H1 (cell line): ENCODE data around the gene TMEM45B. TPM values are rescaled to one million over a fixed set of nuclear protein-coding genes. Genes with fewer than 3 reads are reported as not detected.
"Not testable (repeated sequence)": the region's sequence is repeated elsewhere in the genome, so short reads cannot be mapped to it uniquely, and the experiment has no call there.

ENCODE experiments used
- CTCF ChIA-PET: fragments of 300-600 bp; sonication (Branson Sonifier 250); formaldehyde crosslinking; loops from one replicate; lab custom pipeline; 2021; ENCODE audit not compliant: partially characterized antibody; lab: Charles Lee
- POLR2A ChIA-PET: fragments of 300-600 bp; sonication (Branson Sonifier 250); formaldehyde crosslinking; loops from one replicate; lab custom pipeline; 2021; ENCODE audit warnings: inconsistent platforms; ENCODE audit not compliant: partially characterized antibody; lab: Charles Lee
- DNase-seq, 2 experiments: peaks; one replicate each; pipeline versions ENCODE4 v3.0.0 to v3.0.0-alpha.2; 2010 to 2022; ENCODE audit warnings: low spot score in 2 of 2, low read depth in 1 of 2, mixed read lengths in 1 of 2
- FAIRE-seq: peaks from 2 replicates; lab custom pipeline; 2011; peaks lifted over from hg19 to GRCh38; lab: Jason Lieb, UNC
- H2AFZ ChIP-seq: 2 replicates; pipeline ENCODE4 v1.8.1; 2012; ENCODE audit warnings: low read length, inconsistent platforms
- H2AK5ac ChIP-seq: 2 replicates; pipeline ENCODE4 v1.6.1; 2013; ENCODE audit warnings: low read depth, low read length
- H2BK120ac ChIP-seq: replicated peaks from 2 replicates; pipeline ENCODE3; 2013; ENCODE audit warnings: low read depth, low read length, inconsistent platforms
- H2BK12ac ChIP-seq: 2 replicates; pipeline ENCODE4 v1.6.1; 2013; ENCODE audit warnings: low read depth, low read length
- H2BK15ac ChIP-seq: 2 replicates; pipeline ENCODE4 v1.6.1; 2013; ENCODE audit warnings: low read length
- H2BK20ac ChIP-seq: 2 replicates; pipeline ENCODE4 v1.6.1; 2013; ENCODE audit warnings: low read length
- H2BK5ac ChIP-seq: 2 replicates; pipeline ENCODE4 v1.6.1; 2013; ENCODE audit warnings: low read depth, low read length
- H3K14ac ChIP-seq: 2 replicates; pipeline ENCODE4 v1.6.1; 2013; ENCODE audit warnings: inconsistent platforms; ENCODE audit not compliant: insufficient read length
- H3K18ac ChIP-seq: 2 replicates; pipeline ENCODE4 v1.6.1; 2013; ENCODE audit warnings: low read length; ENCODE audit errors: extremely low read depth
- H3K23ac ChIP-seq: 2 replicates; pipeline ENCODE4 v1.6.1; 2013; ENCODE audit warnings: inconsistent platforms; ENCODE audit not compliant: insufficient read length
- H3K23me2 ChIP-seq: 2 replicates; pipeline ENCODE4 v1.6.1; 2013; ENCODE audit warnings: low read depth, low read length
- H3K27ac ChIP-seq: 2 replicates; pipeline ENCODE4 v1.6.1; 2011; ENCODE audit warnings: low read depth, low read length, inconsistent platforms
- H3K27me3 ChIP-seq, 4 experiments: replicated peaks in 1 of 4; 1 replicate in 1 of 4; 2 replicates in 3 of 4; pipeline versions ENCODE4 v1.6.1 to v1.8.1; 2011 to 2013; ENCODE audit warnings: low read length in 3 of 4, mild to moderate bottlenecking in 3 of 4, inconsistent platforms in 2 of 4, mixed read lengths in 2 of 4, moderate library complexity in 1 of 4; ENCODE audit not compliant: control insufficient read depth in 3 of 4, insufficient read depth in 3 of 4; ENCODE audit errors: extremely low read depth in 1 of 4
- H3K36me3 ChIP-seq, 4 experiments: 2 replicates each; pipeline versions ENCODE4 v1.6.1 to v1.8.1; 2011 to 2013; ENCODE audit warnings: mild to moderate bottlenecking in 4 of 4, low read length in 3 of 4, moderate library complexity in 2 of 4, control low read depth in 1 of 4, inconsistent platforms in 1 of 4; ENCODE audit not compliant: insufficient read depth in 4 of 4, control insufficient read depth in 2 of 4
- H3K4ac ChIP-seq: replicated peaks from 2 replicates; pipeline ENCODE3; 2013; ENCODE audit warnings: low read length, low read depth, mixed read lengths, inconsistent platforms; ENCODE audit not compliant: insufficient read length
- H3K4me1 ChIP-seq, 4 experiments: replicated peaks in 1 of 4; 1 replicate in 1 of 4; 2 replicates in 3 of 4; pipeline versions ENCODE4 v1.6.1 to v1.8.1; 2011 to 2013; ENCODE audit warnings: low read length in 3 of 4, inconsistent platforms in 2 of 4, mixed read lengths in 1 of 4; ENCODE audit not compliant: insufficient read depth in 4 of 4, control insufficient read depth in 3 of 4
- H3K4me2 ChIP-seq, 2 experiments: 2 replicates each; pipeline versions ENCODE4 v1.6.1 to v1.8.1; 2011 to 2013; ENCODE audit warnings: low read depth in 2 of 2, low read length in 2 of 2, control low read depth in 1 of 2, inconsistent platforms in 1 of 2, mild to moderate bottlenecking in 1 of 2; ENCODE audit not compliant: insufficient read depth in 1 of 2
- H3K4me3 ChIP-seq, 4 experiments: fragments of 200-600, 300-600 bp in 1 of 4; sonication (generic), shearing (Covaris generic), sonication (Bioruptor Twin) in 1 of 4; 2 replicates each; pipeline versions ENCODE4 v1.5.1 to v1.8.1; 2011 to 2016; ENCODE audit warnings: low read length in 4 of 4, low read depth in 3 of 4, control low read depth in 2 of 4, inconsistent platforms in 2 of 4, mild to moderate bottlenecking in 2 of 4, mixed read lengths in 1 of 4, moderate library complexity in 1 of 4; ENCODE audit not compliant: insufficient read depth in 2 of 4; ENCODE audit errors: extremely low read depth in 1 of 4
- H3K56ac ChIP-seq: replicated peaks from 2 replicates; pipeline ENCODE3; 2013; ENCODE audit warnings: low read depth, mild to moderate bottlenecking, mixed read lengths, low read length, inconsistent platforms; ENCODE audit not compliant: insufficient read length
- H3K79me1 ChIP-seq: 2 replicates; pipeline ENCODE4 v1.6.1; 2013; ENCODE audit warnings: low read depth, low read length, control low read depth
- H3K79me2 ChIP-seq, 2 experiments: 2 replicates each; pipeline versions ENCODE4 v1.6.1 to v1.8.1; 2012 to 2013; ENCODE audit warnings: low read length in 2 of 2, mild to moderate bottlenecking in 2 of 2, inconsistent platforms in 1 of 2; ENCODE audit not compliant: insufficient read depth in 2 of 2, control insufficient read depth in 1 of 2
- H3K9ac ChIP-seq, 4 experiments: replicated peaks in 1 of 4; 1 replicate in 1 of 4; 2 replicates in 3 of 4; pipeline versions ENCODE4 v1.6.1 to v1.8.1; 2011 to 2013; ENCODE audit warnings: low read depth in 3 of 4, low read length in 3 of 4, control low read depth in 2 of 4, mild to moderate bottlenecking in 2 of 4, moderate library complexity in 2 of 4, inconsistent platforms in 1 of 4; ENCODE audit errors: extremely low read depth in 1 of 4
- H3K9me3 ChIP-seq, 2 experiments: 2 replicates each; pipeline versions ENCODE4 v1.6.1 to v1.8.1; 2012 to 2013; ENCODE audit warnings: mild to moderate bottlenecking in 2 of 2, moderate library complexity in 2 of 2, control low read depth in 1 of 2, inconsistent platforms in 1 of 2, low read depth in 1 of 2, low read length in 1 of 2, mixed read lengths in 1 of 2; ENCODE audit not compliant: insufficient read depth in 2 of 2
- H4K20me1 ChIP-seq, 2 experiments: replicated peaks in 1 of 2; 2 replicates each; pipeline versions ENCODE3 to v1.8.1; 2011 to 2013; ENCODE audit warnings: inconsistent platforms in 2 of 2, low read length in 2 of 2, mild to moderate bottlenecking in 1 of 2; ENCODE audit not compliant: insufficient read depth in 2 of 2, control insufficient read depth in 1 of 2
- H4K5ac ChIP-seq: 2 replicates; pipeline ENCODE4 v1.6.1; 2013; ENCODE audit warnings: low read length, low read depth, mixed read lengths, inconsistent platforms; ENCODE audit not compliant: insufficient read length
- H4K8ac ChIP-seq: 2 replicates; pipeline ENCODE4 v1.8.0; 2013; ENCODE audit warnings: mild to moderate bottlenecking, moderate library complexity, low read length, inconsistent platforms; ENCODE audit not compliant: insufficient read depth; ENCODE audit errors: extremely low read depth
- H4K91ac ChIP-seq: replicated peaks from 2 replicates; pipeline ENCODE3; 2013; ENCODE audit warnings: low read length, mixed read lengths, inconsistent platforms; ENCODE audit not compliant: insufficient read length
- WGBS, 2 experiments: shearing (Covaris generic) in 1 of 2; methylation state at CpG; one replicate each; pipeline versions ENCODE4 v1.1.6 to v1.1.7; 2013 to 2015; ENCODE audit warnings: low lambda C conversion rate in 2 of 2, mixed read lengths in 2 of 2, inconsistent platforms in 1 of 2, low coverage in 1 of 2, missing lambda C conversion rate in 1 of 2; ENCODE audit not compliant: insufficient replicate concordance in 2 of 2, insufficient coverage in 1 of 2, insufficient read length in 1 of 2; ENCODE audit errors: extremely low coverage in 1 of 2, missing lambda C conversion rate in 1 of 2; 5-methylcytosine and 5-hydroxymethylcytosine counted together
- polyA plus RNA-seq, 7 experiments: library from polyadenylated mRNA; depleted of rRNA in 3 of 7; stranded (reverse) in 5 of 7; unstranded in 2 of 7; fragments of >200 nt in 5 of 7; fragments of 200-250 nt in 2 of 7; gene quantifications; 1 replicate in 5 of 7; 2 replicates in 1 of 7; 4 replicates in 1 of 7; pipeline versions ENCODE4 v1.2.1 to v1.2.3, GENCODE V29; 2011 to 2013; ENCODE audit warnings: missing spikeins in 2 of 7, mixed read lengths in 2 of 7
- total RNA-seq: library from RNA; stranded (reverse); fragmentation: NEBNext Ultra II Directional; extraction: Animal tissue kit (Norgen Biotek cat#: 25700); gene quantifications from 2 replicates; pipeline ENCODE4 v1.2.1, GENCODE V29; 2021

The TMEM45B gene
- total and polyA plus RNA-seq, 2 of the 8 experiments (the other 6 are each of a cell fraction or from before 2014, with no cell fraction given), result 0.23 TPM; not detected in 1

DNA sequence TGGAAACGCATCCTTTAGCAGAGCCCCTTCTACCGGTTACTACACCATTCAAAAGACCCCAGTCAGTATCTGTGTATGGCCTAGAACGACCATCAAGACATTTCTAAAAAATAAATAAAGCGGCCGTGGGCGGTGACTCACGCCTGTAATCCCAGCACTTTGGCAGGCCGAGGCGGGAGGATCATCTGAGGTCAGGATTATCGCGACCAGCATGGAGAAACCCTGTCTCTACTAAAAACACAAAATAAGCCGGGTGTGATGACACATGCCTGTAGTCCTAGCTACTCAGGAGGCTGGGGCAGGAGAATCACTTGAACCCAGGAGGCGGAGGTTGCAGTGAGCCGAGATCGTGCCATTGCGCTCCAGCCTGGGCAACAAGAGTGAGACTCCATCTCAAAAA lies 53.0 kb downstream of the TMEM45B start:
- H3K18ac ChIP-seq, H2BK12ac ChIP-seq, H2BK20ac ChIP-seq, H3K23me2 ChIP-seq, H3K56ac ChIP-seq, H3K4me2 ChIP-seq, H2BK120ac ChIP-seq, H4K20me1 ChIP-seq, H2BK5ac ChIP-seq, H2BK15ac ChIP-seq, H3K9ac ChIP-seq, POLR2A ChIA-PET, H2AK5ac ChIP-seq, DNase-seq, H3K4me1 ChIP-seq, H3K79me1 ChIP-seq, H3K14ac ChIP-seq, H3K27ac ChIP-seq, H4K5ac ChIP-seq, H3K23ac ChIP-seq, H3K27me3 ChIP-seq, H3K79me2 ChIP-seq, H3K4me3 ChIP-seq, H4K91ac ChIP-seq, H3K9me3 ChIP-seq, H2AFZ ChIP-seq, H3K4ac ChIP-seq, H4K8ac ChIP-seq, FAIRE-seq: not testable (repeated sequence)
- CTCF ChIA-PET, result interaction anchor here (1.5 kb wide), 1 partner anchor 102 kb away, joined by 6 read pairs; no protein-coding TSS in a partner anchor
- H3K36me3 ChIP-seq, result peaks cover 32 to 81% (median 70%) of the 10 kb centered on the region in 4 experiments
- 94% methylated on average over 16 of the region's 16 CpGs; no CpG with 5 or more reads in 1 of the 2 experiments for WGBS, 2 experiments
